Small intestine (tissue), 7 donors: ENCODE results near the gene SNAPC5. TPM values are rescaled to one million over a fixed set of nuclear protein-coding genes. Genes with fewer than 3 reads are reported as not detected.
A peak's percentile ranks its signal among the peaks of the same experiment; 100 is the strongest.
"Not testable (repeated sequence)": the region's sequence is repeated elsewhere in the genome, so short reads cannot be mapped to it uniquely, and the experiment has no call there.

Experiments
- DNase-seq, 2 donors: peaks; one replicate each; pipeline versions ENCODE4 v3.0.0 to v3.0.0-alpha.2; 2013
- FAIRE-seq: peaks from 2 replicates; lab custom pipeline; 2012; peaks lifted over from hg19 to GRCh38; lab: Jason Lieb, UNC
- H3K27ac ChIP-seq, 3 donors: one replicate each; pipeline ENCODE4 v1.5.1; 2013; ENCODE audit warnings: low read length in 2 of 3, mild to moderate bottlenecking in 2 of 3, control low read depth in 1 of 3, inconsistent platforms in 1 of 3, low read depth in 1 of 3, moderate library complexity in 1 of 3
- H3K27me3 ChIP-seq, 3 donors: one replicate each; pipeline ENCODE4 v1.6.1; 2013; ENCODE audit warnings: low read length in 3 of 3, inconsistent platforms in 1 of 3; ENCODE audit not compliant: control insufficient read depth in 3 of 3, insufficient read depth in 3 of 3
- H3K36me3 ChIP-seq, 3 donors: one replicate each; pipeline ENCODE4 v1.6.1; 2013; ENCODE audit warnings: low read length in 3 of 3, inconsistent platforms in 1 of 3, low read depth in 1 of 3, mild to moderate bottlenecking in 1 of 3, moderate library complexity in 1 of 3; ENCODE audit not compliant: control insufficient read depth in 3 of 3, insufficient read depth in 2 of 3
- H3K4me1 ChIP-seq, 3 donors: one replicate each; pipeline ENCODE4 v1.6.1; 2013; ENCODE audit warnings: low read length in 2 of 3, inconsistent platforms in 1 of 3, low read depth in 1 of 3, mild to moderate bottlenecking in 1 of 3, moderate library complexity in 1 of 3; ENCODE audit not compliant: control insufficient read depth in 3 of 3, insufficient read depth in 2 of 3
- H3K4me3 ChIP-seq, 3 donors: one replicate each; pipeline ENCODE4 v1.5.1; 2013; ENCODE audit warnings: low read length in 3 of 3, control low read depth in 1 of 3, inconsistent platforms in 1 of 3, low read depth in 1 of 3, mild to moderate bottlenecking in 1 of 3, moderate library complexity in 1 of 3
- H3K9me3 ChIP-seq, 2 donors: one replicate each; pipeline ENCODE4 v1.6.1; 2013; ENCODE audit warnings: low read depth in 1 of 2, low read length in 1 of 2; ENCODE audit not compliant: control insufficient read depth in 2 of 2, insufficient read depth in 1 of 2
- WGBS, 3 donors: extraction: QIAGEN DNeasy Blood & Tissue Kit; methylation state at CpG; one replicate each; pipeline ENCODE4 v1.1.7; 2013; 5-methylcytosine and 5-hydroxymethylcytosine counted together
- polyA plus RNA-seq, 4 donors: library from polyadenylated mRNA; stranded (reverse) in 3 of 4; unstranded in 1 of 4; fragments of 200-250 nt in 3 of 4; fragments of 120-200 nt in 1 of 4; gene quantifications; one replicate each; pipeline versions ENCODE4 v1.2.1 to v1.2.3, GENCODE V29; 2013
- donor health status: healthy with polysubstance abuse.
- donor health status: control.
- donor health status: control.
- donor health status: Bipolar disorder and iron deficiency.
- donor health status: healthy.

The SNAPC5 gene
- polyA plus RNA-seq, 4 donors: 19.7 to 30.4 (median 26.1) TPM

- Histone ChIP-seq H3K4me3 (no peak overlapping the region), H3K36me3 (peaks cover 0 to 2% (median 0%) of the 10 kb centered on the region in 3 donors), H3K9me3 (no peaks in the 10 kb centered on the region), H3K4me1 (no peaks in the 10 kb centered on the region), H3K27me3 (no peaks in the 10 kb centered on the region), H3K27ac (no peak overlapping the region)
- DNase-seq: no peak
- no peak for FAIRE-seq
- 96 to 100% (median 100%) methylated on average over 3 of the region's 3 CpGs for WGBS, 3 donors
Measured at GRCh38 chr15:66474963-66475362, 22.6 kb downstream of the SNAPC5 start.

DNA sequence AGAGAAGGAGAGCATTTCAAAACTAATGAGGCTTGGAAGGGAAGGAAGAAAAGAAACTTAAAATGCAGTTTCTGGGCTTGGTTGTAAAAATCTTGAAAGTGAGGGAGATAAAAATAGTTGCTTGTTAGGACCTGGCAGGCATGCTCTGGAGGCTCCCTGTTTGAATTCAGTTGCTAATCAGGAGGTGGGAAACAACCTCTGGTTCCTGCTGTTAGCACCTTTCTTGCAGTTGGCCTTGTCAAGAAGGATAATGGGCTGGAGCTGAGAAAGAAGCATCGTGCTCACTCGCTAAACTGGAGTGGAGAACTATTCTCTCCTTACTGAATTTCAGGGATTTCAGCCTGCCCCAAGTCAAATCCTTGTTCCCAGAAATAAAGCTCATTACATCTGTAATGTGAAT lies 23.4 kb downstream of the SNAPC5 start:
- Histone ChIP-seq H3K27me3 (no peaks in the 10 kb centered on the region), H3K4me1 (no peaks in the 10 kb centered on the region), H3K4me3 (no peak overlapping the region), H3K27ac (no peak overlapping the region), H3K36me3 (peaks cover 0 to 2% (median 0%) of the 10 kb centered on the region in 3 donors), H3K9me3 (no peaks in the 10 kb centered on the region)
- WGBS, 3 donors: 94 to 100% (median 94%) methylated on average over 2 of the region's 2 CpGs
- FAIRE-seq (no peak), DNase-seq (no peak)

GRCh38 chr15:66472176-66472999 lies 25.2 kb downstream of the SNAPC5 start:
- DNase-seq (no peak), FAIRE-seq (no peak)
- no peak overlapping the region for H3K4me3 ChIP-seq
- peaks cover 0 to 2% (median 0%) of the 10 kb centered on the region in 3 donors for H3K36me3 ChIP-seq
- H3K9me3 ChIP-seq: no peaks in the 10 kb centered on the region
- no peaks in the 10 kb centered on the region for H3K4me1 ChIP-seq
- no peaks in the 10 kb centered on the region for H3K27me3 ChIP-seq
- 44 to 78% (median 72%) methylated on average over 8 of the region's 8 CpGs for WGBS, 3 donors
- H3K27ac ChIP-seq: peak overlapping the region in 1 of 3 donors; percentile 18

DNA sequence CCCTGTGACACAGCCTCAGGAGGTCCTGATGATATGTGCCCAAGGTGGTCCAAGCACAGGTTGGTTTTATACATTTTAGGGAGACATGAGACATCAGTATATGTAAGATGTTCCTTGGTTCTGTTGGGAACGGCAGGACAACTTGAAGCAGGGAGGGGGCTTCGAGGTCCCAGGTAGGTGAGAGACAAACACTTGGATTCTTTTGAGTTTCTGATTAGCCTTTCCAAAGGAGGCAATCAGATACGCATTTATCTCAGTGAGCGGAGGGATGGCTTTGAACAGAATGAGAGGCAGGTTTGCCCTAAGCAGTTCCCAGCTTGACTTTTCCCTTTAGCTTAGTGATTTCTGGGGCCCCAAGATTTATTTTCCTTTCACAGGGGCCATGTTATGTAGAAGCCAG lies 26.7 kb downstream of the SNAPC5 start:
- H3K27me3 ChIP-seq, DNase-seq, FAIRE-seq, H3K4me3 ChIP-seq, H3K4me1 ChIP-seq, H3K27ac ChIP-seq, H3K36me3 ChIP-seq, H3K9me3 ChIP-seq: not testable (repeated sequence)
- WGBS, 3 donors: 89 to 95% (median 90%) methylated on average over 4 of the region's 4 CpGs

GRCh38 chr15:66467162-66468040 lies 30.2 kb downstream of the SNAPC5 start:
- H3K4me1 ChIP-seq, H3K36me3 ChIP-seq, FAIRE-seq, H3K4me3 ChIP-seq, H3K9me3 ChIP-seq, H3K27me3 ChIP-seq, H3K27ac ChIP-seq, DNase-seq: not testable (repeated sequence)
- 96 to 99% (median 99%) methylated on average over 11 of the region's 11 CpGs for WGBS, 3 donors

GRCh38 chr15:66465294-66465693 lies 32.3 kb downstream of the SNAPC5 start:
- H3K4me1 ChIP-seq, DNase-seq, H3K27me3 ChIP-seq, H3K27ac ChIP-seq, H3K4me3 ChIP-seq, H3K9me3 ChIP-seq, H3K36me3 ChIP-seq, FAIRE-seq: not testable (repeated sequence)
- WGBS, 3 donors: 82 to 89% (median 87%) methylated on average over 6 of the region's 6 CpGs

DNA sequence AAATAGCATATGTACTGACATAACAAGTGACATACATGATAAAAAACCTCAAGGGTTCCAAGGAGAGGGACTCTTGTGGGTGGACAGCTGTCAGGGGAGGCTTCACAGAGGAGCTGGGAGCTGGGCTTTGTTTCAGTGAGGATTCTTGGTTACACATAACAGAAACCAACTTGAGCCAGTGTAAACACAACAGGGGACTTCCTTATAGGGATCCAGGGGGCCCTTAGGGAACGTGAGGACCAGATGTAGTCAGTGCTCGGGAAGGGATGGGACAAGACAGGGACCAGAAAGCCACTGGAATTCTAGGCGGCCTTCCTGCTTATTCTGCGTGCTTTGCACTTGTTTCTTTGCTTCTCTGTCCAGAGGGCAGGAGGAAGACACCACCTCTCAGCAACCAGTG lies 34.9 kb downstream of the SNAPC5 start:
- WGBS, 3 donors: 81 to 94% (median 88%) methylated on average over 4 of the region's 4 CpGs

GRCh38 chr15:66461917-66462316 lies 35.6 kb downstream of the SNAPC5 start:
- WGBS, 3 donors: 75 to 90% (median 84%) methylated on average over 2 of the region's 2 CpGs
- Histone ChIP-seq H3K27me3 (no peaks in the 10 kb centered on the region), H3K4me3 (no peak overlapping the region), H3K9me3 (peaks cover 0 to 10% of the 10 kb centered on the region in 2 donors), H3K4me1 (no peaks in the 10 kb centered on the region), H3K27ac (no peak overlapping the region), H3K36me3 (peaks cover 0 to 3% (median 0%) of the 10 kb centered on the region in 3 donors)
- FAIRE-seq (no peak), DNase-seq (peak; percentile 26 to 29)

More for the DNA sequence above, 34.9 kb downstream of the SNAPC5 start:
- FAIRE-seq (no peak), DNase-seq (peak in 1 of 2 donors; percentile 19)
- H3K27ac ChIP-seq: peak overlapping the region in 1 of 3 donors; percentile 1
- H3K36me3 ChIP-seq: peaks cover 0 to 3% (median 0%) of the 10 kb centered on the region in 3 donors
- no peaks in the 10 kb centered on the region for H3K4me1 ChIP-seq
- H3K4me3 ChIP-seq: no peak overlapping the region
- H3K9me3 ChIP-seq: peaks cover 0 to 10% of the 10 kb centered on the region in 2 donors
- no peaks in the 10 kb centered on the region for H3K27me3 ChIP-seq
